Skeletal muscle satellite cell (primary cell): ENCODE data around the gene TGFBR2.

Experiments used
- H3K27me3 ChIP-seq: 2 replicates; pipeline ENCODE4 v1.7.0; 2013; ENCODE audit warnings: low read length; ENCODE audit not compliant: control insufficient read depth, insufficient read depth
- H3K36me3 ChIP-seq: 2 replicates; pipeline ENCODE4 v1.7.0; 2013; ENCODE audit warnings: mild to moderate bottlenecking, control low read depth, low read length; ENCODE audit not compliant: insufficient read depth
- H3K4me1 ChIP-seq: 2 replicates; pipeline ENCODE4 v1.7.0; 2013; ENCODE audit warnings: low read length; ENCODE audit not compliant: control insufficient read depth, insufficient read depth
- H3K4me2 ChIP-seq: 2 replicates; pipeline ENCODE4 v1.7.0; 2013; ENCODE audit warnings: mild to moderate bottlenecking, low read length
- H3K4me3 ChIP-seq: 2 replicates; pipeline ENCODE4 v1.7.0; 2013; ENCODE audit warnings: low read length
- H3K9ac ChIP-seq: 2 replicates; pipeline ENCODE4 v1.7.0; 2013; ENCODE audit warnings: mild to moderate bottlenecking, low read depth, low read length, moderate library complexity
- H3K9me3 ChIP-seq: replicated peaks from 2 replicates; pipeline ENCODE4 v1.7.0; 2013; ENCODE audit warnings: mild to moderate bottlenecking, control low read depth, low read length

TGFBR2 gene

DNA sequence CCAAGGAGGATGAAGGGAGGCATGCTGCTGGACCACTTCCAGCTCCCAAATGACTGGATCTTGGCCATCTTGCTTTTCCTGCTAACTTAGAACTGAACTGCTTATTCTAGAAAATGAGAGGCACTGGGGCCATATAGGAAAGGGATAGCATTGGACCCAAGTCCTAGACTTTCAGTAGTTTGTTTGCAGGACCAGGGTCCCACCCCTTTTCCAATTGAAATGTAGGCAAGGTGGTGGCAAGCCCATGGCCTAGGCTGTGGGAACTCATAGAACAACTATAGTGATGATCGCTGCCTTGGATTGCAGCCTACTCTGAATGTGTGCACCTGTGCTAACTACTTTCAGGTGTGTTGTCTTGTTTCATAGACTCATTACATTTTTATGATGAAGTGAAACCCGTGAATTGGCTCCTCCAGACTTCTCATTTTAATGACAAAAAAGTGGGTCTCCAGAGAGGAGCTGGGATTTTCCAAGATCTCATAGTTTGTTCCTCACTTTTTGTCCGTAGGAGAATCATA lies 50.3 kb downstream of the TGFBR2 start:
- no peak overlapping the region for H3K4me2 ChIP-seq
- H3K9me3 ChIP-seq, result no peaks in the 10 kb centered on the region
- no peaks in the 10 kb centered on the region for H3K27me3 ChIP-seq
- peaks cover 64% of the 10 kb centered on the region for H3K4me1 ChIP-seq
- no peak overlapping the region for H3K9ac ChIP-seq
- peaks cover 72% of the 10 kb centered on the region for H3K36me3 ChIP-seq
- H3K4me3 ChIP-seq, result no peak overlapping the region

DNA sequence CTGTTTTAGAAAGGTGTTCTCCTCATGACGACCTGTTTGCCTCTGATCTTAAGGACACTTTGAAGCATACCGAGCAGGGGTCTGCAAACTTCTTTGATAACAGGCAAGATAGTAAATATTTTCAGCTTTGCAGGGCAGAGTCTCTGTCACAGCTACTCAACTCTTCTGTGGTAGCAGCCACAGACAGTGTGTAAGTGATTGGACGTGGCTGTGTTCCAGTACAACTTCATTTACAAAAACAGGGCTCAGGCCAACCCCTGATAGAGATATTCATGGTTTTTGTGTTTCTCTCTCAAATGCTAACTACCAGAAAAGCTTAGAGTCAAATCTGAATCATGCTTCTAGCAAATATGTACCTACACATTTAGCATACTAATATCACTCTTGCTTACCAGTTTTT lies 51.5 kb downstream of the TGFBR2 start:
- H3K27me3 ChIP-seq, result no peaks in the 10 kb centered on the region
- H3K9me3 ChIP-seq, result no peaks in the 10 kb centered on the region
- peaks cover 64% of the 10 kb centered on the region for H3K4me1 ChIP-seq
- H3K4me3 ChIP-seq, result peak overlapping the region; percentile 56
- H3K36me3 ChIP-seq, result peaks cover 73% of the 10 kb centered on the region
- peak overlapping the region; percentile 78 for H3K4me2 ChIP-seq
- H3K9ac ChIP-seq, result peak overlapping the region; percentile 79

- Histone ChIP-seq H3K27me3 (no peaks in the 10 kb centered on the region), H3K4me2 (peak overlapping the region; percentile 78), H3K36me3 (peaks cover 73% of the 10 kb centered on the region), H3K9me3 (no peaks in the 10 kb centered on the region), H3K4me1 (peaks cover 64% of the 10 kb centered on the region), H3K9ac (peak overlapping the region; percentile 79), H3K4me3 (peak overlapping the region; percentile 56)
Observed at GRCh38 chr3:30658328-30659052, 52.1 kb downstream of the TGFBR2 start.

- Histone ChIP-seq H3K4me2 (peak overlapping the region; percentile 78), H3K9me3 (no peaks in the 10 kb centered on the region), H3K9ac (peak overlapping the region; percentile 79), H3K27me3 (no peaks in the 10 kb centered on the region), H3K4me3 (peak overlapping the region; percentile 56), H3K36me3 (peaks cover 64% of the 10 kb centered on the region), H3K4me1 (peaks cover 69% of the 10 kb centered on the region)
Observed at GRCh38 chr3:30659270-30660130, 53.1 kb downstream of the TGFBR2 start.

GRCh38 chr3:30660136-30660535 lies 53.7 kb downstream of the TGFBR2 start:
- Histone ChIP-seq H3K9ac (peak overlapping the region; percentile 52), H3K4me2 (peak overlapping the region; percentile 78), H3K4me3 (peak overlapping the region; percentile 54), H3K9me3 (no peaks in the 10 kb centered on the region), H3K4me1 (peaks cover 69% of the 10 kb centered on the region), H3K36me3 (peaks cover 64% of the 10 kb centered on the region), H3K27me3 (no peaks in the 10 kb centered on the region)

- Histone ChIP-seq H3K4me2 (no peak overlapping the region), H3K9ac (no peak overlapping the region), H3K4me1 (peaks cover 68% of the 10 kb centered on the region), H3K4me3 (no peak overlapping the region), H3K36me3 (peaks cover 64% of the 10 kb centered on the region), H3K9me3 (no peaks in the 10 kb centered on the region), H3K27me3 (no peaks in the 10 kb centered on the region)
Observed at GRCh38 chr3:30660656-30661055, 54.3 kb downstream of the TGFBR2 start.

DNA sequence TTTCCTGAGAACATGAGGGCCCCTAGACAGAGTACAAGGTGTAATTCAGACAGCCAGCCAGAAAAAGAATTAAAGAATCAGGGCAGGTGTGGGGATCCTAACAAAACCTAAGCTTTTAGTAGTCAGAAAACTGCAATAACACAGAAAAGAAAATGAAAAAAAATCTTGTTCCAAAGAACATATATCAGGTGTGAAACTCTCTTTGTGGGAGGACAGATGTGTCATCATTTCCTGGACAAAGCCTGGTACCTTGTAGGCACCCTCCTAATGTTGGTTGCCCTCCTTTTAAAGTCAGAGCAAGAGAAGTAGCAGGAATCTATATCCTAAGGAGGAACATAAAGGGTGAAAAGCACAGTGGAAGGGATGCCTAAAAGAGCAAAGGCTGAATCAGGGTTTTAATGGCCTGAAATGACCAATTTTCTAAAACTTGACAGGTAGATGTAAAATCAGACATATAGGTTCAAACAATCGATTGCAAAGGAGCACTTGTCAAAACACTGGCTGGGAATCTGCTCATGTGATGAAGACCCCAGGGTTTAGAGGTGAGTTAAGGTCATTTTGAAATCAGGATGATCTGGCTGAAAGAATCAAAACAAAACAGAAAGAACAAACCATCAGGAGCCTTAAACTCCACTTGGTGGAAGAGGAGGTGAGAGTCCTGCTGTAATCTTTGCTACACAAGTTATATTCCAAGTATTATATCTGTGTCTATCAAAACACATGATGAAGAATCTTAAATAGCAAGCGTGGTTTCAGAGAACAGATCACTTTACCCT lies 54.9 kb downstream of the TGFBR2 start:
- peaks cover 70% of the 10 kb centered on the region for H3K4me1 ChIP-seq
- H3K9ac ChIP-seq, result no peak overlapping the region
- no peak overlapping the region for H3K4me3 ChIP-seq
- H3K27me3 ChIP-seq, result no peaks in the 10 kb centered on the region
- H3K4me2 ChIP-seq, result no peak overlapping the region
- H3K36me3 ChIP-seq, result peaks cover 61% of the 10 kb centered on the region
- no peaks in the 10 kb centered on the region for H3K9me3 ChIP-seq

GRCh38 chr3:30662836-30663235 lies 56.4 kb downstream of the TGFBR2 start:
- no peaks in the 10 kb centered on the region for H3K27me3 ChIP-seq
- H3K4me2 ChIP-seq, result no peak overlapping the region
- H3K36me3 ChIP-seq, result peaks cover 50% of the 10 kb centered on the region
- no peak overlapping the region for H3K4me3 ChIP-seq
- no peaks in the 10 kb centered on the region for H3K9me3 ChIP-seq
- no peak overlapping the region for H3K9ac ChIP-seq
- peaks cover 70% of the 10 kb centered on the region for H3K4me1 ChIP-seq

DNA sequence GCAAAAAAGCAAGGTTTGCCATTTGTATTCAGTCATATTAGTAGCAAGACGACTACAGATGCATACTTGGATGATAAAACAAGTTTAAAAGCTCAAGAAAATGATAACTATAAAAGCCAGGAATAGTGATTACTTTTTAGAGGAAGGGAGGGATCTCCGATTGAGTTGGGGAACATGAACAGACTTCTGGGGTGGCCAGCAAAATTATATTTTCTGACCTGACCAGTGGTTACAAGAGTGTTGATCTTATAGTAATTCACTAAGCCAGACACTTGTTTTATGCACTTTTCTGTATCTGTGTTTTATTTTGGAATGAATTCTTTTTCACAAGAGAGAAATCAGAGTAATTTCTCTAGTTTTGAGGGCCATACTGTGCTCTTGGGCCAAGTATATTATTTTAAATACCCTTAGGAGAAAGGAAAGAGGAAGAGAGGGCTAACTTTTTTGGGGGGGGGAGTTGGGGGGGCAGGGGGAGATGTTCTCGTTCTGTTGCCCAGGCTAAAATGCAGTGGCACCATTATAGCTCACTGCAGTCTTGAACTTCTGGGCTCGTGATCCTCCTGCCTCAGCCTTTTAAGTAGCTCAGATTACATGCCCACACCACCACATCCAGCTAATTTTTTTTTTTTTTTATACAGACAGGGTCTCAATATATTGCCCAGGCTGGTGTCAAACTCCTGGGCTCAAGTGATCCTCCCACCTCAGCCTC lies 57.3 kb downstream of the TGFBR2 start:
- Histone ChIP-seq H3K9ac (no peak overlapping the region), H3K27me3 (no peaks in the 10 kb centered on the region), H3K4me1 (peaks cover 62% of the 10 kb centered on the region), H3K4me2 (no peak overlapping the region), H3K9me3 (no peaks in the 10 kb centered on the region), H3K4me3 (no peak overlapping the region), H3K36me3 (peaks cover 58% of the 10 kb centered on the region)

DNA sequence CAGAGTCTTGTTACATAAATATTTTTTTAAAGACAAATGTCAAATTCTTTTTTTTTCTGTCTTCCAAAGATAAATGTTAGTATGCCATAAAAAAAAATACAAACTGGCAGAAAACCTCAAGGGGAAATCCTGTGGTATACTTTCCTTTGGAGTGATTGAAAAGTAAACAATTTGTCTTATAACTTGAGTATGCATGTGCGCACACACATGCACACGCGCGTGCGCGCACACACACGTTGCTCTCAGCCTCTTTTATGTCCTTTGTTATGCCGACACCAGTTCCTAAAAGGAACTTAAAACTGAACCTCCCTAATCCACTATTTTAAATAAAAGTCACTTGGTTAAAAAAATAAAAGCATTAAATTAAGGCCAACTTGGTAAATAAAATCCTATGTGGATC lies 58.1 kb downstream of the TGFBR2 start:
- peaks cover 64% of the 10 kb centered on the region for H3K36me3 ChIP-seq
- H3K9ac ChIP-seq, result no peak overlapping the region
- no peak overlapping the region for H3K4me2 ChIP-seq
- no peaks in the 10 kb centered on the region for H3K9me3 ChIP-seq
- H3K4me3 ChIP-seq, result no peak overlapping the region
- H3K4me1 ChIP-seq, result peaks cover 55% of the 10 kb centered on the region
- H3K27me3 ChIP-seq, result no peaks in the 10 kb centered on the region
